IMR-90 (cell line): ENCODE measurements around the gene STPG1. TPM values are rescaled to one million over a fixed set of nuclear protein-coding genes. Genes with fewer than 3 reads are reported as not detected.

Experiments used
- ATAC-seq: fragments of 200-7000 bp; cut with Tn5 transposase; 2 replicates; pipeline ENCODE4 v1.9.1; 2020; ENCODE audit warnings: low read depth, mild to moderate bottlenecking, moderate library complexity
- BruUV-seq: library from RNA; stranded (reverse); fragments of 400-500 nt; replicated peaks from 2 replicates; lab custom pipeline; 2021; lab: Mats Ljungman, UMichigan
- CTCF ChIA-PET: fragments of 300-600 bp; formaldehyde crosslinking; extraction: SDS; loops from one replicate; lab custom pipeline; 2021; ENCODE audit warnings: antibody characterized with exemption; lab: Yijun Ruan, JAX
- POLR2A ChIA-PET: fragments of 300-600 bp; sonication (Branson Sonifier 250); formaldehyde crosslinking; loops from one replicate; lab custom pipeline; 2022; ENCODE audit warnings: antibody characterized with exemption; ENCODE audit not compliant: unreplicated experiment; lab: Charles Lee
- DNase-seq: peaks from one replicate; pipeline ENCODE4 v3.0.0; 2013
- H2AFZ ChIP-seq: replicated peaks from 2 replicates; pipeline ENCODE3; 2013; ENCODE audit warnings: low read length, mild to moderate bottlenecking; ENCODE audit not compliant: poor library complexity
- H2AK5ac ChIP-seq: 2 replicates; pipeline ENCODE4 v1.6.1; 2013; ENCODE audit warnings: low read depth, low read length, inconsistent platforms
- H2AK9ac ChIP-seq: replicated peaks from 2 replicates; pipeline ENCODE3; 2013; ENCODE audit warnings: mild to moderate bottlenecking, low read depth, low read length, moderate library complexity; ENCODE audit not compliant: poor library complexity
- H2BK120ac ChIP-seq: 2 replicates; pipeline ENCODE4 v1.6.1; 2013; ENCODE audit warnings: low read depth, low read length, inconsistent platforms
- H2BK15ac ChIP-seq: 3 replicates; pipeline ENCODE4 v1.6.1; 2013; ENCODE audit warnings: low read depth, low read length, inconsistent platforms
- H2BK20ac ChIP-seq: 2 replicates; pipeline ENCODE4 v1.6.1; 2013; ENCODE audit warnings: low read depth, mild to moderate bottlenecking, inconsistent platforms, low read length, moderate library complexity
- H2BK5ac ChIP-seq: 2 replicates; pipeline ENCODE4 v1.6.1; 2013; ENCODE audit warnings: mild to moderate bottlenecking, low read depth, low read length, inconsistent platforms; ENCODE audit not compliant: poor library complexity, severe bottlenecking
- H3K14ac ChIP-seq: replicated peaks from 2 replicates; pipeline ENCODE4 v1.6.1; 2013; ENCODE audit warnings: low read depth, low read length, inconsistent platforms
- H3K18ac ChIP-seq: 2 replicates; pipeline ENCODE4 v1.6.1; 2013; ENCODE audit warnings: low read depth, low read length, control low read depth
- H3K23ac ChIP-seq: 2 replicates; pipeline ENCODE4 v1.6.1; 2013; ENCODE audit warnings: low read depth, low read length, inconsistent platforms
- H3K27ac ChIP-seq: 2 replicates; pipeline ENCODE4 v1.5.1; 2013; ENCODE audit warnings: mild to moderate bottlenecking, control low read depth, low read length; ENCODE audit not compliant: insufficient read depth
- H3K27me3 ChIP-seq: 2 replicates; pipeline ENCODE4 v1.6.1; 2013; ENCODE audit warnings: low read length; ENCODE audit not compliant: control insufficient read depth, insufficient read depth
- H3K36me3 ChIP-seq: 2 replicates; pipeline ENCODE4 v1.6.1; 2013; ENCODE audit warnings: low read length, mixed read lengths; ENCODE audit not compliant: control insufficient read depth, insufficient read depth
- H3K4ac ChIP-seq: 2 replicates; pipeline ENCODE4 v1.6.1; 2013; ENCODE audit warnings: low read depth, low read length, inconsistent platforms
- H3K4me1 ChIP-seq: 2 replicates; pipeline ENCODE4 v1.6.1; 2013; ENCODE audit warnings: low read length, mixed read lengths; ENCODE audit not compliant: control insufficient read depth, insufficient read depth
- H3K4me2 ChIP-seq: 2 replicates; pipeline ENCODE4 v1.6.1; 2013; ENCODE audit warnings: low read depth, mild to moderate bottlenecking, control low read depth, low read length, moderate library complexity
- H3K4me3 ChIP-seq: 2 replicates; pipeline ENCODE4 v1.5.1; 2013; ENCODE audit warnings: low read depth, mild to moderate bottlenecking, control low read depth, low read length, moderate library complexity; ENCODE audit not compliant: insufficient read depth
- H3K56ac ChIP-seq: 2 replicates; pipeline ENCODE4 v1.6.1; 2013; ENCODE audit warnings: low read length, inconsistent platforms; ENCODE audit not compliant: insufficient read depth; ENCODE audit errors: extremely low read depth
- H3K79me1 ChIP-seq, 2 experiments: 2 replicates each; pipeline ENCODE4 v1.6.1; 2013; ENCODE audit warnings: low read length in 2 of 2, inconsistent platforms in 1 of 2, low read depth in 1 of 2
- H3K9ac ChIP-seq: 2 replicates; pipeline ENCODE4 v1.6.1; 2013; ENCODE audit warnings: low read depth, low read length, control low read depth
- H3K9me1 ChIP-seq: 2 replicates; pipeline ENCODE4 v1.6.1; 2013; ENCODE audit warnings: low read length, inconsistent platforms; ENCODE audit not compliant: insufficient read depth
- H3K9me3 ChIP-seq: 2 replicates; pipeline ENCODE4 v1.6.1; 2013; ENCODE audit warnings: low read length; ENCODE audit not compliant: control insufficient read depth, insufficient read depth
- H4K20me1 ChIP-seq: 2 replicates; pipeline ENCODE4 v1.6.1; 2013; ENCODE audit warnings: low read length, inconsistent platforms; ENCODE audit not compliant: insufficient read depth
- H4K5ac ChIP-seq: 2 replicates; pipeline ENCODE4 v1.6.1; 2013; ENCODE audit warnings: mild to moderate bottlenecking, low read depth, low read length, control low read depth
- H4K8ac ChIP-seq, 2 experiments: 2 replicates each; pipeline ENCODE4 v1.6.1; 2013; ENCODE audit warnings: low read depth in 2 of 2, low read length in 2 of 2, control low read depth in 1 of 2, inconsistent platforms in 1 of 2
- H4K91ac ChIP-seq: 2 replicates; pipeline ENCODE4 v1.6.1; 2013; ENCODE audit warnings: low read depth, low read length, inconsistent platforms; ENCODE audit not compliant: insufficient read depth
- BHLHE40 ChIP-seq: fragments of 150-350 bp; IDR thresholded peaks from 2 replicates; pipeline ENCODE4 v1.6.1; 2016; ENCODE audit warnings: mild to moderate bottlenecking, low read depth, low read length
- CEBPB ChIP-seq: IDR thresholded peaks from 2 replicates; pipeline ENCODE4 v1.6.1; 2012; ENCODE audit warnings: low read depth, low read length, improper control_type of control experiment
- CHD1 ChIP-seq: IDR thresholded peaks from 2 replicates; pipeline ENCODE4 v1.6.1; 2012; ENCODE audit warnings: low read depth, low read length, improper control_type of control experiment
- CTCF ChIP-seq: conservative IDR thresholded peaks from 2 replicates; pipeline ENCODE4 v1.5.1; 2012; ENCODE audit warnings: mild to moderate bottlenecking, low read depth, low read length, improper control_type of control experiment
- FOS ChIP-seq: fragments of 150-350 bp; IDR thresholded peaks from 2 replicates; pipeline ENCODE4 v1.6.1; 2016; ENCODE audit warnings: low read depth, low read length
- MAFK ChIP-seq: IDR thresholded peaks from 2 replicates; pipeline ENCODE4 v1.6.1; 2012; ENCODE audit warnings: low read depth, low read length, improper control_type of control experiment
- MAZ ChIP-seq: IDR thresholded peaks from 2 replicates; pipeline ENCODE4 v1.6.1; 2012; ENCODE audit warnings: low read depth, mild to moderate bottlenecking, low read length, improper control_type of control experiment, moderate library complexity, borderline replicate concordance
- MXI1 ChIP-seq: IDR thresholded peaks from 2 replicates; pipeline ENCODE4 v1.6.1; 2012; ENCODE audit warnings: low read depth, mild to moderate bottlenecking, low read length, moderate library complexity, borderline replicate concordance
- POLR2A ChIP-seq: IDR thresholded peaks from 2 replicates; pipeline ENCODE4 v1.6.1; 2012; ENCODE audit warnings: mild to moderate bottlenecking, low read depth, low read length
- RAD21 ChIP-seq: IDR thresholded peaks from 2 replicates; pipeline ENCODE4 v1.6.1; 2012; ENCODE audit warnings: low read length, improper control_type of control experiment
- RCOR1 ChIP-seq: IDR thresholded peaks from 2 replicates; pipeline ENCODE4 v1.6.1; 2012; ENCODE audit warnings: mild to moderate bottlenecking, low read length, improper control_type of control experiment; ENCODE audit not compliant: insufficient replicate concordance
- RFX5 ChIP-seq: IDR thresholded peaks from 2 replicates; pipeline ENCODE4 v1.8.0; 2012; ENCODE audit warnings: low read depth, mild to moderate bottlenecking, low read length, moderate library complexity
- SMC3 ChIP-seq: fragments of 150-350 bp; IDR thresholded peaks from 2 replicates; pipeline ENCODE4 v1.6.1; 2016; ENCODE audit warnings: low read depth, mild to moderate bottlenecking, antibody characterized with exemption, low read length, moderate library complexity
- WGBS, 2 experiments: methylation state at CpG; one replicate each; pipeline versions ENCODE4 v1.1.5 to v1.1.7; 2013; ENCODE audit warnings: missing lambda C conversion rate in 2 of 2; ENCODE audit not compliant: insufficient read length in 1 of 2; ENCODE audit errors: extremely low coverage in 2 of 2; 5-methylcytosine and 5-hydroxymethylcytosine counted together
- dilution Hi-C: fragments of 300-500 bp; cut with HindIII; formaldehyde crosslinking; loops from one replicate; pipeline ENCODE4 v1.14.3; 2018; ENCODE audit warnings: low sequenced_read_pairs; ENCODE audit not compliant: unreplicated experiment
- in situ Hi-C: fragments of 300-500 bp; cut with MboI; formaldehyde crosslinking; loops from 3 replicates; pipeline ENCODE4 v1.14.3; 2019; ENCODE audit warnings: low sequenced_read_pairs, inconsistent platforms, mixed read lengths
- intact Hi-C: fragments of 100-400 bp; cut with micrococcal nuclease; formaldehyde crosslinking; loops from 2 replicates; pipeline ENCODE4 v1.10.0; 2022
- polyA plus RNA-seq, 3 experiments: library from polyadenylated mRNA; depleted of rRNA; stranded (reverse); fragments of >200 nt; gene quantifications; 2 replicates each; pipeline ENCODE4 v1.2.3, GENCODE V29; 2012; ENCODE audit warnings: low replicate concordance in 1 of 3
- total RNA-seq: library from RNA; depleted of rRNA; stranded (reverse); fragments of >200 nt; gene quantifications from 2 replicates; pipeline ENCODE4 v1.2.3, GENCODE V29; 2012
- TF ChIP-seq, protein P1 (sequence below): fragments of 150-350 bp; IDR thresholded peaks from 2 replicates; pipeline ENCODE4 v1.6.1; 2016; ENCODE audit warnings: low read depth, mild to moderate bottlenecking, low read length, moderate library complexity, borderline replicate concordance
- TF ChIP-seq, protein P2 (sequence below): fragments of 150-350 bp; IDR thresholded peaks from 2 replicates; pipeline ENCODE4 v1.6.1; 2017; ENCODE audit warnings: mild to moderate bottlenecking, antibody characterized with exemption, low read length, low read depth

The STPG1 gene
- total and polyA plus RNA-seq, 2 of the 4 experiments (the other 2 are of a cell fraction), result 3.0 to 6.5 TPM

GRCh38 chr1:24459551-24460266 lies 46.1 kb upstream of the STPG1 start:
- H3K9ac ChIP-seq, result no peak overlapping the region
- ChIA-PET POLR2A (interaction anchor here (0.6 kb wide), 1 partner anchor 25 kb away, joined by 4 read pairs; no protein-coding TSS in a partner anchor), CTCF (interaction anchor here (0.6 kb wide), 1 partner anchor 8 kb away, joined by 3 read pairs; no protein-coding TSS in a partner anchor)
- H3K4me3 ChIP-seq, result no peak overlapping the region
- H3K4ac ChIP-seq, result no peak overlapping the region
- H3K36me3 ChIP-seq, result peaks cover 34% of the 10 kb centered on the region
- no peak overlapping the region for H4K8ac ChIP-seq
- H2AK5ac ChIP-seq, result no peak overlapping the region
- BruUV-seq, result no TSS peak
- dilution Hi-C loops (no loop called here), intact Hi-C loops (no loop called here), in situ Hi-C loops (no loop called here)
- H3K9me1 ChIP-seq, result peaks cover 19% of the 10 kb centered on the region
- no peak overlapping the region for H3K14ac ChIP-seq
- H2AK9ac ChIP-seq, result no peak overlapping the region
- WGBS, 2 experiments, result 100% methylated on average over 2 of the region's 6 CpGs; no CpG with 5 or more reads in 1 of the 2 experiments
- H2BK15ac ChIP-seq, result no peak overlapping the region
- H3K56ac ChIP-seq, result no peak overlapping the region
- no peak overlapping the region for H2BK5ac ChIP-seq
- no peak for ATAC-seq
- no peak overlapping the region for H2AFZ ChIP-seq
- no peak overlapping the region for H3K18ac ChIP-seq
- H2BK20ac ChIP-seq, result no peak overlapping the region
- H4K20me1 ChIP-seq, result no peaks in the 10 kb centered on the region
- H3K79me1 ChIP-seq, result no peaks in the 10 kb centered on the region; a peak in 2 of 4 replicates
- no peak overlapping the region for H3K23ac ChIP-seq
- no peaks in the 10 kb centered on the region; the same call in 1 of the 2 replicates for H3K9me3 ChIP-seq
- no peak for DNase-seq
- no peak overlapping the region for H4K91ac ChIP-seq
- no peak overlapping the region for H4K5ac ChIP-seq
- H3K4me2 ChIP-seq, result no peak overlapping the region
- H3K4me1 ChIP-seq, result peaks cover 4% of the 10 kb centered on the region
- no peaks in the 10 kb centered on the region for H3K27me3 ChIP-seq
- H2BK120ac ChIP-seq, result no peak overlapping the region
- H3K27ac ChIP-seq, result no peak overlapping the region
- TF ChIP-seq MXI1 (no peak), CHD1 (no peak), MAFK (no peak), POLR2A (no peak), CTCF (no peak), RCOR1 (no peak), RFX5 (no peak), SMC3 (no peak), FOS (no peak), CEBPB (no peak), RAD21 (no peak), BHLHE40 (no peak), MAZ (no peak)
- TF ChIP-seq, protein P1, sequence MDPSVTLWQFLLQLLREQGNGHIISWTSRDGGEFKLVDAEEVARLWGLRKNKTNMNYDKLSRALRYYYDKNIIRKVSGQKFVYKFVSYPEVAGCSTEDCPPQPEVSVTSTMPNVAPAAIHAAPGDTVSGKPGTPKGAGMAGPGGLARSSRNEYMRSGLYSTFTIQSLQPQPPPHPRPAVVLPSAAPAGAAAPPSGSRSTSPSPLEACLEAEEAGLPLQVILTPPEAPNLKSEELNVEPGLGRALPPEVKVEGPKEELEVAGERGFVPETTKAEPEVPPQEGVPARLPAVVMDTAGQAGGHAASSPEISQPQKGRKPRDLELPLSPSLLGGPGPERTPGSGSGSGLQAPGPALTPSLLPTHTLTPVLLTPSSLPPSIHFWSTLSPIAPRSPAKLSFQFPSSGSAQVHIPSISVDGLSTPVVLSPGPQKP, result no peak
- TF ChIP-seq, protein P2, sequence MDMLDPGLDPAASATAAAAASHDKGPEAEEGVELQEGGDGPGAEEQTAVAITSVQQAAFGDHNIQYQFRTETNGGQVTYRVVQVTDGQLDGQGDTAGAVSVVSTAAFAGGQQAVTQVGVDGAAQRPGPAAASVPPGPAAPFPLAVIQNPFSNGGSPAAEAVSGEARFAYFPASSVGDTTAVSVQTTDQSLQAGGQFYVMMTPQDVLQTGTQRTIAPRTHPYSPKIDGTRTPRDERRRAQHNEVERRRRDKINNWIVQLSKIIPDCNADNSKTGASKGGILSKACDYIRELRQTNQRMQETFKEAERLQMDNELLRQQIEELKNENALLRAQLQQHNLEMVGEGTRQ, result no peak
